ENCODE data around the gene SLC39A9. TPM values are rescaled to one million over a fixed set of nuclear protein-coding genes. Genes with fewer than 3 reads are reported as not detected.
A peak's percentile ranks its signal among the peaks of the same experiment; 100 is the strongest.
"Not testable (repeated sequence)": the region's sequence is repeated elsewhere in the genome, so short reads cannot be mapped to it uniquely, and the experiment has no call there.

SLC39A9 gene
- total and polyA plus RNA-seq, 2 of the 13 experiments (the other 11 are each of a cell fraction or from before 2014, with no cell fraction given), result 46.6 to 69.5 TPM

DNA sequence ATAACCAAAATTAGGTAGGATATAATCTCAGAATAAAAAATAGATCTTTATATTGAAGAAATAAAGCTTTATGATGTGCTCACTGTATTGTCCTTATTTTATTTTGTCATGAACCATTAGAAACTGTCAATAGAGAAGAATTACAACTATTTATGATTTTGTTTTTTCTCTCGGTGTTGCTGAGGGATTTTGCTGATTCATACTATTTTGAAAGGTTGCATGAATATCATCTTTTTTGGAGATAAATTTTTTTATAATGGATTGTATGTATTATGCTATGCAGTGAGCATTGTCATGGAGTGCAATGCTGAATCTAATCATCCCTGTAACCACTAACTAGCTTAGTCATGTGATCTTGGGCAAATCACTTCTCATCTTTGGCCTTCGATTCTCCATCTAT is 15.0 kb downstream of the SLC39A9 start:
- peaks cover 26% of the 10 kb centered on the region for H3K4me1 ChIP-seq (ENCODE audit: insufficient read depth, low read length)
- H2AFZ ChIP-seq (ENCODE audit: low read length), result no peak overlapping the region
- ChIA-PET POLR2A (interaction anchor here (0.9 kb wide), 1 partner anchor 15 kb away, joined by 3 read pairs; the partner anchor contains the start of genes ERH and SLC39A9), CTCF (ENCODE audit: low intra/inter-chr PET ratio, low total read pairs) (no interaction called here)
- H3K27me3 ChIP-seq (ENCODE audit: control insufficient read depth in 1 of 2, insufficient read depth in 2 of 2, low read length in 2 of 2), result no peaks in the 10 kb centered on the region; a peak in 1 of 5 replicates
- intact Hi-C loops (cut with micrococcal nuclease; ENCODE audit: unreplicated experiment), result no loop called here
- no peaks in the 10 kb centered on the region for H3K9me3 ChIP-seq (ENCODE audit: low read length)
- no peak overlapping the region for H3K27ac ChIP-seq (ENCODE audit: extremely low read length, insufficient read depth, low read length)
- no peak for DNase-seq (ENCODE audit: low spot score)
- H3K4me2 ChIP-seq (ENCODE audit: low read depth, low read length), result no peak overlapping the region
- peaks cover 3% of the 10 kb centered on the region; the same call in 1 of the 2 replicates for H4K20me1 ChIP-seq (ENCODE audit: insufficient read depth, low read length)
- ATAC-seq, result no peak
- WGBS (ENCODE audit: low lambda C conversion rate), result 91% methylated on average over 2 of the region's 2 CpGs
- peaks cover 54% of the 10 kb centered on the region for H3K79me2 ChIP-seq (ENCODE audit: insufficient read depth, low read length)
- no TSS peak for BruUV-seq (replicated peaks)
- in situ Hi-C loops (cut with HindIII; ENCODE audit: extremely low pct_ligation_motif_present, low pct_unique_long_range_greater_than_20kb), result no loop called here
- no peak for FAIRE-seq
- no peak overlapping the region for H3K4me3 ChIP-seq (replicated peaks in 1 of 3; ENCODE audit: insufficient read depth in 1 of 3, low read depth in 2 of 3, low read length in 3 of 3)
- no peaks in the 10 kb centered on the region for H3K36me3 ChIP-seq (replicated peaks in 1 of 2; ENCODE audit: control insufficient read depth in 1 of 2, insufficient read depth in 2 of 2, low read length in 2 of 2)
- TF ChIP-seq RXRB (CRISPR knock-in tag; IDR thresholded peaks at IDR 0.05; ENCODE audit: borderline replicate concordance), result no peak
- peak; percentile 75 to 86 for TF ChIP-seq MAFK (conservative IDR thresholded peaks at IDR 0.05 in 1 of 2, IDR thresholded peaks at IDR 0.05 in 1 of 2; ENCODE audit: low read length in 2 of 2)
- TF ChIP-seq MAFF (IDR thresholded peaks at IDR 0.05; ENCODE audit: low read depth, low read length), result peak; percentile 79
- no peak for TF ChIP-seq FOXA3 (CRISPR knock-in tag; IDR thresholded peaks at IDR 0.05)
- no peak overlapping the region for H3K9ac ChIP-seq (ENCODE audit: insufficient read depth, low read depth, low read length)

DNA sequence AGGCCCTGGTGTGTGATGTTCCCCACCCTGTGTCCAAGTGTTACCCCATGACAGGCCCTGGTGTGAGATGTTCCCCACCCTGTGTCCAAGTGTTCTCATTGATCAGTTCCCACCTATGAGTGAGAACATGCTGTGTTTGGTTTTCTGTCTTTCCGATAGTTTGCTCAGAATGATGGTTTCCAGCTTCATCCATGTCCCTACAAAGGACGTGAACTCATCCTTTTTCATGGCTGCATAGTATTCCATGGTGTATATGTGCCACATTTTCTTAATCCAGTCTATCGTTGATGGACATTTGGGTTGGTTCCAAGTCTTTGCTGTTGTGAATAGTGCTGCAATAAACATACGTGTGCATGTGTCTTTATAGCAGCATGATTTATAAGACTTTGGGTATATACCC is 17.6 kb downstream of the SLC39A9 start:
- H3K27ac ChIP-seq (ENCODE audit: extremely low read length, insufficient read depth, low read length); BruUV-seq (replicated peaks); H3K9ac ChIP-seq (ENCODE audit: insufficient read depth, low read depth, low read length); intact Hi-C loops (cut with micrococcal nuclease; ENCODE audit: unreplicated experiment); DNase-seq (ENCODE audit: low spot score); H3K4me2 ChIP-seq (ENCODE audit: low read depth, low read length); H4K20me1 ChIP-seq (ENCODE audit: insufficient read depth, low read length); H3K9me3 ChIP-seq (ENCODE audit: low read length); POLR2A ChIA-PET; FAIRE-seq; H3K27me3 ChIP-seq (ENCODE audit: control insufficient read depth in 1 of 2, insufficient read depth in 2 of 2, low read length in 2 of 2); ATAC-seq; in situ Hi-C loops (cut with HindIII; ENCODE audit: extremely low pct_ligation_motif_present, low pct_unique_long_range_greater_than_20kb); H2AFZ ChIP-seq (ENCODE audit: low read length); H3K4me3 ChIP-seq (replicated peaks in 1 of 3; ENCODE audit: insufficient read depth in 1 of 3, low read depth in 2 of 3, low read length in 3 of 3); H3K36me3 ChIP-seq (replicated peaks in 1 of 2; ENCODE audit: control insufficient read depth in 1 of 2, insufficient read depth in 2 of 2, low read length in 2 of 2); CTCF ChIA-PET (ENCODE audit: low intra/inter-chr PET ratio, low total read pairs): not testable (repeated sequence)
- 78% methylated on average over 4 of the region's 4 CpGs for WGBS (ENCODE audit: low lambda C conversion rate)
- Histone ChIP-seq H3K79me2 (ENCODE audit: insufficient read depth, low read length) (peaks cover 34% of the 10 kb centered on the region), H3K4me1 (ENCODE audit: insufficient read depth, low read length) (peaks cover 25% of the 10 kb centered on the region)

Measured in HepG2 (cell line).